Measurements from ENCODE around the gene NRDC.

The NRDC gene

DNA sequence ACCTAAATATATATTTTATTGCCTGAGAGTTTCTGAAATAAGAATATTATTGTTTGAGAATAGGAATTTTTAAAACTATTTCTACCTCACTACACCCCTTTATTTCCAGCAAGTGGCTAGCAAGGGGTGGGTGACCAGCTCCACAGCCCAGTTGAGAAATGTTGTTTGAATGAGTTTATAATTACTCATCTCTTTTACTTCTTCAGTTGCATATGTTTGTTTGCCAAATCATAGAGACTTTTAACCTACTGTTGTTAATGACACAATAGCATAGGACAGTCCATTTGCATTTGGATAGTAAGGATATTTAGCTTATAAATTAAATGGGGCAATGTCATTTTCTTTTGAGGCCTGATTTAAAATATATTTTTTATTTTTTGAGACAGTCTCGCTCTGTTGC lies 127.8 kb downstream of the NRDC start:
- peaks cover 25% of the 10 kb centered on the region for H3K36me3 Mint-ChIP-seq
- no peak for DNase-seq
- peaks cover 9% of the 10 kb centered on the region for H3K4me1 Mint-ChIP-seq
- no peak overlapping the region for H3K27ac Mint-ChIP-seq
- H3K27me3 Mint-ChIP-seq, result no peaks in the 10 kb centered on the region
- no peak overlapping the region for H3K4me3 Mint-ChIP-seq
- CTCF ChIA-PET, result no interaction called here
- peaks cover 5% of the 10 kb centered on the region for H3K9me3 Mint-ChIP-seq

DNA sequence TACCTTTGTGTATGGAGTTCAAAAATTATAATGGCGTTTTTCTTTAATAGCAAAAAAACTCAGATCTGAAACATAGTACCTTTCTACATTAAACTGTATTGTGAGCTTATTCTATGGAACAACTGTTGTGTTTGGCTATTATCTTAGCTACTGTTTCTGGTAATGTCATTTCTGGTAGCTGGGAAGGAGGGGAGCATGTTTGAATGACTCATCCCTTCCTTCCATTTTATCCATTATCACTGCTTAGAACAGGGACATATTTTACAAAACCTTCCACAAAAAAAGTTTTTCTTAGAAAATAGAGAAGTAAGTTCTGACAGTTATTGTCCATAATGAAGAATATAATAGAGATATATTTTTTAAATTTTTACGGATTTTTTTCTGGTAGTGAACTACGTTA lies 128.3 kb downstream of the NRDC start:
- Mint-ChIP-seq H3K27me3 (no peaks in the 10 kb centered on the region), H3K36me3 (peaks cover 22% of the 10 kb centered on the region), H3K4me3 (no peak overlapping the region), H3K9me3 (peaks cover 5% of the 10 kb centered on the region), H3K4me1 (peaks cover 9% of the 10 kb centered on the region), H3K27ac (no peak overlapping the region)
- CTCF ChIA-PET, result no interaction called here
- no peak for DNase-seq

DNA sequence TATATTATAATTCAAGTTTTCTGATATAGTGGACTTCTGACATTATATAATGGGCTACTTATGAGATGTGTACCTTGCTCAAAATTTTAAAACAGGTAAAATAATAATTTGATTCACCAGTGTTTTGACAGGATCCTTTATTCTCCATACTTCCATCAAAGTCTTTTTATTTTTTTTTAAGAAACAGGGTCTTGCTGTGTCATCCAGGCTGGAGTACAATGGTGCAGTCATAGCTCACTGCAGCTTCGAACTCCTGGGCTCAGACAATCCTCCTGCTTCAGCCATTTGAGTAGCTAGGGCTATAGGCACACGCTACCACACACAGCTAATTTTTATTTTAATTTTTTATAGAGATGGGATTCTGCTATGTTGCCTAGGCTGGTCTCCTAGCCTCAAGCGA lies 129.4 kb downstream of the NRDC start:
- Mint-ChIP-seq H3K4me1 (peaks cover 8% of the 10 kb centered on the region), H3K4me3 (no peak overlapping the region), H3K27me3 (no peaks in the 10 kb centered on the region), H3K9me3 (peaks cover 5% of the 10 kb centered on the region), H3K27ac (no peak overlapping the region), H3K36me3 (peaks cover 19% of the 10 kb centered on the region)
- no peak for DNase-seq
- CTCF ChIA-PET, result interaction anchor here (0.6 kb wide), 1 partner anchor 125 kb away, joined by 5 read pairs; no protein-coding TSS in a partner anchor

DNA sequence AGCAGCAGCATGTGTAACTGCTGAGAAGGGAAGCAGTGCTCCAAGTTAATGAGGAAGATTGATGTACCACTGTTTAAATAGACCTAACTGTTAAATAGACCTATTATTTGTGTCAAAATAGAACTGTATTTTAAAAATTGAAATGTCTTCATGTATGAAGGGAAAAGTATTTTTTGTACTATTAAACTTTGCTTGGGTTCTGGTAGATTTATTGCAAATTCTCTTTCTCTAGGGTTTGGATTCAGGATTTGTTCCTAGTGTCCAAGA lies 133.3 kb downstream of the NRDC start:
- peaks cover 2% of the 10 kb centered on the region for H3K4me1 Mint-ChIP-seq
- H3K36me3 Mint-ChIP-seq, result peaks cover 9% of the 10 kb centered on the region
- no peaks in the 10 kb centered on the region for H3K9me3 Mint-ChIP-seq
- H3K4me3 Mint-ChIP-seq, result no peak overlapping the region
- H3K27ac Mint-ChIP-seq, result no peak overlapping the region
- CTCF ChIA-PET, result no interaction called here
- H3K27me3 Mint-ChIP-seq, result no peaks in the 10 kb centered on the region
- no peak for DNase-seq

DNA sequence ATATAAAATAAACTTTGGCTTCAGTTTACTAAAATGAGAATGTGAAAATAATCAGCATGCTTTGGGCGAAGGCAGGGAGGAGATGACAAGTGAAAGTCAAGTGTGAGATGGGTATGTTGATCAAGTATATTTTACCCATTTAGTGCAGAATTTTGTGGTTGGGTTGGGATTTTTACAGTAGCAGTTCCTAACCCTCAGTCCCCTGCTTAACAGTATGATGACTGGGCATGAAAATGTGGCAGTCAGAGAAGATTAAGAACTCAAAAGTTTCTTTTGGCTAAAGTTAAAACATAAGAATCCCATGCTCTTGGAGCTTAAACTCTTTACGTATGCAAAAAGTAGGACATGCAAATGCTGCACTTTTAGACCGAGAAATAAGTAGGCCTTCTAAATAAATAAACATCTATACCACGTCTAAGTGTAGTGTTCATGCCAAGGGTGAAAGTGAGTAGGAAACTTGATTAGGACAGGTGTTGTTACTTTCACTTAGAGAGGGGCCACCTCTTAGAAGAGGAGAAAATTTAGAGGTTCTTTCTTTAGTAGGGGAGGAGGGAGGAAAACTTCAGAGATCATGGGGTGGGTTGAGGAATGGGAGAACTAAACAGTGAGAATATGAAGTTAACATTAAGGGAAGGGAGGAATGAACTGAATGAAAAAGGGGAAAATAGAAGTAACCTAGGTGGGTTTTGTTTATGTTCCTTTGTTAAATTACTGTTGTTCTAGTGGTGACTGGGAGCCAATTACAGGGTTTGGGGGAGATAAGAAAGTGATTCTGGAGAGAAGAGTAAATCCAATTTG lies 133.8 kb downstream of the NRDC start:
- Mint-ChIP-seq H3K4me3 (no peak overlapping the region), H3K4me1 (peaks cover 2% of the 10 kb centered on the region), H3K27me3 (no peaks in the 10 kb centered on the region), H3K27ac (no peak overlapping the region), H3K36me3 (peaks cover 9% of the 10 kb centered on the region), H3K9me3 (no peaks in the 10 kb centered on the region)
- CTCF ChIA-PET, result no interaction called here
- no peak for DNase-seq

DNA sequence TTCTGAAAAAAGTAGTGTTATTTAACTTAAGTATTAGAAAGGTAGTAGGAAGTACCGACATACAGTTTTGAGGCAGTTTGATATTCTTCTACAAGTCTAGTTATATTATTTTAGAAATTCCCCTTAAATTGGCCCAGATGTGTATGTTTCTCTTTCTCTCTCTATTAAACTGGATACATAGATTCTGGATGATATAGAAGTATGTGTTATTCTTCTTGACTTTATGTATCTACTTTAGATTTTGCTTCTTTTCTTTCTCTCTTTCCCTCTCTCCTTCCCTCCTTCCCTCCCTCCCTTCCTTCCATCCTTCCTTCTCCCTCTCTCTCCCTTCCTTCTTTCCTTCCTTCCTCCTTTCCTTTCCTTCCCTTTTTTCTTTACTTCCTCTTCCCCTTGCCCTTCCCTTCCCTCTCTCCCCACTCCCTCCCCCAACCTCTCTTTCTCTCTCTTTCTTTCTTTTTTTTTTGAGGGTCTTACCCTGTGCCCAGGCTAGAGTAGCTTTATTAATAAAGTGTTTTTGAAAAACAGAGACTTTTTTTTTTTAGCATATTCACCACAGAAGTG lies 137.3 kb downstream of the NRDC start:
- no peak for DNase-seq
- peaks cover 5% of the 10 kb centered on the region for H3K4me1 Mint-ChIP-seq
- CTCF ChIA-PET, result no interaction called here
- no peak overlapping the region for H3K4me3 Mint-ChIP-seq
- H3K27ac Mint-ChIP-seq, result no peak overlapping the region
- no peaks in the 10 kb centered on the region for H3K27me3 Mint-ChIP-seq
- no peaks in the 10 kb centered on the region for H3K9me3 Mint-ChIP-seq
- peaks cover 5% of the 10 kb centered on the region for H3K36me3 Mint-ChIP-seq

DNA sequence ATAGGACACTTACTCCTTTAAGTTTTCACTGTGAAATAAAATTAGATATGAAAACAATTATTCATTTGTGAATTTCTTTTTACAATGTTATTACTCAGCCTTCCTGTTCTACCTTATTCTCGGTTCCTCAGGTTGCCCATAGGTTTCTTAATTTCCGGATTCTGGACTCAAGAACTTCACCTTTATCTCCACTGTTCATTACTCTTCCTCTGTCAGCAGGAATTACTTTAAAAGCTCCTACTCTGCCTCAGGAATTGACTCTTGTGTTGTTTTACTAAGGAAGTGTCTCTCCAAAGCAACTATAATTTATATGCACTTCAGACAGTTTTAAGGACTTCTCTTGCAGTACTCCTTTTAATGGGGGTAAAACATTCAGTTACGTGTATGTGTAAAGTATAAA lies 137.9 kb downstream of the NRDC start:
- DNase-seq, result no peak
- Mint-ChIP-seq H3K27me3 (no peaks in the 10 kb centered on the region), H3K9me3 (no peaks in the 10 kb centered on the region), H3K4me3 (no peak overlapping the region), H3K27ac (no peak overlapping the region), H3K4me1 (peaks cover 8% of the 10 kb centered on the region), H3K36me3 (peaks cover 5% of the 10 kb centered on the region)
- CTCF ChIA-PET, result no interaction called here

All from activated naive CD4-positive, alpha-beta T cell treated with anti-CD3 and anti-CD28 coated beads, Interleukin-2, amount 10 ng/mL, durations not matched to agents 7 days and 5 days (primary cell).